ENCODE data around the gene RNF144A.

DNA sequence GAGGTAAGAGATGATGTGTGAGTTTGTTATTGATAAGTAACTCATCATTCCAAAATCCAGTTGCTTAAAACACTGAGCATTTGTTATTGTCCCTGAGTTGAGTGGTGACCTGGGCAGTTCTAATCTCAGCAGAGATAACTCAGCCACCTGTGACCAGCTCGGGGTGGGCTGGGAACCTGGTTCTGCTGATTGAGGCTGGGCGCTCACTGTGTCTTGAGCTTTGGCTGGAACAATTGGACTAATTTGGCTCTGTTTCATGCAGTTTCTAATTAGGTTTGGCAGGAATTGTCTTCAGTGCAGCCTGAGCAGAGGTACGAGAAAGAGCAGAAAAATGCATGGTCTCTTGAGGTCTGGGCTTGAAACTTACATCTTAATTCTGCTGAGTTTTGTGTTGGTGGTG, 144.7 kb downstream of the RNF144A start:
- peak in 1 of 2 experiments; percentile 93; a peak in 2 of 4 replicates for TF ChIP-seq EP300 (IDR thresholded peaks at IDR 0.05; ENCODE audit: borderline replicate concordance in 1 of 2, low read depth in 1 of 2, low read length in 1 of 2)
- no peak for TF ChIP-seq CTCF (IDR thresholded peaks at IDR 0.05)
- TF ChIP-seq YY1 (IDR thresholded peaks at IDR 0.05; ENCODE audit: low read depth) = no peak
- no peak for TF ChIP-seq EZH2phosphoT487 (IDR thresholded peaks at IDR 0.05; ENCODE audit: borderline replicate concordance, low read depth)
- no peak for TF ChIP-seq SMC3 (IDR thresholded peaks at IDR 0.05; ENCODE audit: low read depth, low read length)
- TF ChIP-seq RFX5 (IDR thresholded peaks at IDR 0.05; ENCODE audit: low read length) = no peak
- TF ChIP-seq, protein P1, sequence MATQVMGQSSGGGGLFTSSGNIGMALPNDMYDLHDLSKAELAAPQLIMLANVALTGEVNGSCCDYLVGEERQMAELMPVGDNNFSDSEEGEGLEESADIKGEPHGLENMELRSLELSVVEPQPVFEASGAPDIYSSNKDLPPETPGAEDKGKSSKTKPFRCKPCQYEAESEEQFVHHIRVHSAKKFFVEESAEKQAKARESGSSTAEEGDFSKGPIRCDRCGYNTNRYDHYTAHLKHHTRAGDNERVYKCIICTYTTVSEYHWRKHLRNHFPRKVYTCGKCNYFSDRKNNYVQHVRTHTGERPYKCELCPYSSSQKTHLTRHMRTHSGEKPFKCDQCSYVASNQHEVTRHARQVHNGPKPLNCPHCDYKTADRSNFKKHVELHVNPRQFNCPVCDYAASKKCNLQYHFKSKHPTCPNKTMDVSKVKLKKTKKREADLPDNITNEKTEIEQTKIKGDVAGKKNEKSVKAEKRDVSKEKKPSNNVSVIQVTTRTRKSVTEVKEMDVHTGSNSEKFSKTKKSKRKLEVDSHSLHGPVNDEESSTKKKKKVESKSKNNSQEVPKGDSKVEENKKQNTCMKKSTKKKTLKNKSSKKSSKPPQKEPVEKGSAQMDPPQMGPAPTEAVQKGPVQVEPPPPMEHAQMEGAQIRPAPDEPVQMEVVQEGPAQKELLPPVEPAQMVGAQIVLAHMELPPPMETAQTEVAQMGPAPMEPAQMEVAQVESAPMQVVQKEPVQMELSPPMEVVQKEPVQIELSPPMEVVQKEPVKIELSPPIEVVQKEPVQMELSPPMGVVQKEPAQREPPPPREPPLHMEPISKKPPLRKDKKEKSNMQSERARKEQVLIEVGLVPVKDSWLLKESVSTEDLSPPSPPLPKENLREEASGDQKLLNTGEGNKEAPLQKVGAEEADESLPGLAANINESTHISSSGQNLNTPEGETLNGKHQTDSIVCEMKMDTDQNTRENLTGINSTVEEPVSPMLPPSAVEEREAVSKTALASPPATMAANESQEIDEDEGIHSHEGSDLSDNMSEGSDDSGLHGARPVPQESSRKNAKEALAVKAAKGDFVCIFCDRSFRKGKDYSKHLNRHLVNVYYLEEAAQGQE (IDR thresholded peaks at IDR 0.05; ENCODE audit: low read depth, low read length) = no peak
- TF ChIP-seq POLR2AphosphoS5 (IDR thresholded peaks at IDR 0.05; ENCODE audit: low read depth, low read length) = no peak
- no peak for TF ChIP-seq TEAD4 (IDR thresholded peaks at IDR 0.05; ENCODE audit: borderline replicate concordance, insufficient read depth)
